ENCODE measurements around the gene GUK1. TPM values are rescaled to one million over a fixed set of nuclear protein-coding genes. Genes with fewer than 3 reads are reported as not detected.
"Not testable (repeated sequence)": the region's sequence is repeated elsewhere in the genome, so short reads cannot be mapped to it uniquely, and the experiment has no call there.

Gene GUK1
- total RNA-seq, 1 donor from 2014 or later, result 235 TPM

GRCh38 chr1:228162286-228163006, 22.4 kb downstream of the GUK1 start:
- no peak for DNase-seq (ENCODE audit: low spot score)

DNA sequence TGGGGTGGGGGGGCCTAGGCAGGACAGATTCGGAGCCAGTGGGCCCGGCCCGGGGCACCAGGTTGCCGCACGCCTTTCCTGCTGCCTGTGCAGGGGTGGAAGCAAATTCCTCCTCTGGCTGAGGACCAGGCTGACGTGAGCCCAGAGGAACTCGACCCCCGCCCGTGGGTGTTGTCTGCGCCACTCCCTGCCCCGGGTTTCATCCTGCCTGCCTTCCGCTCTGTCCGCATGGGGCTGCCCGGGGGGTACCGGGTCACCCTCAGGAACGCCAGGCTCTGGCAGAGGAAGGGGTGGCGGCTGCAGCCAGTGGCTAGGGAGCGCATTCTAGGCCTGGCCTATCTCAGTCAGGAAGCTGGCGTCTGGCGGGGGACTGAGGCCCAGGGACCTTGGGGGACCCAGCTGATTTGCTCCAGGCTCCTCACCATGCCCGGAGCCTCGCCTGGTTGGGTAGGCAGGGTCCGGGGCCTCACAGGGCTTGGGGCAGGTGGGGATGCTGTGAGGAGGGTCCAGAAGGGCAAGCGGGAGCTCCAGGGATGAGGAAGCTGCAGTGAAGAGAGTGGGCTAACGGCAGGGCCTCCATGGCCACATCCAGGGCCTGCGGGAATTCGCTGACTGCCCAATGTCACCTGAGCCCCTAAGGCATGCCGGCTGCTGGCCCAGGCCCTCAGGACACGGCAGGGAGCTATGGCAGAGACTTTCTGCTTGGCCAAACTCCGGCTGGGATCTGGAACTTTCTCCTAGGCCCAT, 23.1 kb downstream of the GUK1 start:
- DNase-seq (ENCODE audit: low spot score), result no peak

GRCh38 chr1:228163776-228164519, 23.9 kb downstream of the GUK1 start:
- no peak for DNase-seq (ENCODE audit: low spot score)

- DNase-seq (ENCODE audit: low spot score), result no peak
Observed at GRCh38 chr1:228164561-228165371, 24.7 kb downstream of the GUK1 start.

GRCh38 chr1:228165372-228166169, 25.5 kb downstream of the GUK1 start, which contains the start of gene IBA57:
IBA57 (plus strand) TSS chr1:228165804; CDS start chr1:228165817, 13 bp downstream.
- DNase-seq (ENCODE audit: low spot score), result peak; percentile 99

GRCh38 chr1:228166170-228166936, 26.3 kb downstream of the GUK1 start:
- DNase-seq (ENCODE audit: low spot score), result peak; percentile 76

- no peak for DNase-seq (ENCODE audit: low spot score)
Observed at GRCh38 chr1:228168563-228169270, 28.6 kb downstream of the GUK1 start.

DNA sequence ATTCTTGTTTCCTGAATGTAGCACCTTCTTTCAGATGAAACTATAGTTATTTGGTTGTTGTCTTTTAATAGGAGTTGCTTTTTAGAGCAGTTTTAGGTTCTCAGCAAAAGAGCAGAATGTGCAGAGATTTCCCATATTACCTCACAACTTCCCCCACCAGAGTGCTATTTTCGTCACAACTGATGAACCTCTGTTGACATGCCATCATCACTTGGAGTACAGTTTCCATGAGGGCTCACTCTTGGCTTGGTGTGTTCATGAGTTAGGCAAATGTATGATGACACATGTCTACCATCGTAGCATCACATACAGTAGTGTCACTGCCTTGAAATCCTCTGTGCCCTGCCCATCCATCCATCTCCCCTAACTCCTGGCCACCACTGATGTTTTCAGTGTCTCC, 29.3 kb downstream of the GUK1 start:
- DNase-seq (ENCODE audit: low spot score), result no peak

GRCh38 chr1:228170666-228171065, 30.6 kb downstream of the GUK1 start:
- no peak for DNase-seq (ENCODE audit: low spot score)

DNA sequence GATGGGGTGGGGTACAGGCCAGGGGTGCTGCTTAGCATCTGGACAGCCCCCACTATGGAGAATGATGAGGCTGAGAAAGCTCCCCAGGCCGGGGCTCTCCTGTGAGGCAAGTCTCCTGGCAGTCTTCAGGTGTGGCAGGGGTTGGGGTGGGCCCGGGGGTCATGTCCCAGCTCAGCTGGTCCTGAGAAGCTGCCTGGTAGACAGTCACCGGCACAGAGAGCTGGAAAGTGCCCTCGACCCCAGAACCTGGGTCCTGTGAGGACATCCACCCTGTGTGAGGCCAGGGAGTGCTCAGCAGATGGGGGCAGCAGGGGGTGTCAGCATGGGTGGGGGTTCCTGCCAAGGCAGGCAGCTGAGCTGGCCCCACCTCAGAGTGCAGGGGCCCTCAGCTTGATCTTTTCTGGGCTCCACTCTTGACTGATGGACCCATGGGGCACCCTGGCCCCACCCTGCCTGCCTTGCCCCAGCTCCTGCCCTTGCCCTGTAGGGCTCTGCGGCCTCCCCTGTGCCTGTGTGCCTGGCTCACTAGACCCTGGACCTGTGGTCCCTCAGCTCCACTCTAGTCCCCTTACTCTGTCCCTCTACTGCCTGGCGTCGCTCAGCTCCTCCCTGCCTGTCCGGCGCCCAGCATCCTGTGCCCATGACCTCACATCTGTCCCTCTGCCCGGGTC, 31.3 kb downstream of the GUK1 start:
- no peak for DNase-seq (ENCODE audit: low spot score)

DNA sequence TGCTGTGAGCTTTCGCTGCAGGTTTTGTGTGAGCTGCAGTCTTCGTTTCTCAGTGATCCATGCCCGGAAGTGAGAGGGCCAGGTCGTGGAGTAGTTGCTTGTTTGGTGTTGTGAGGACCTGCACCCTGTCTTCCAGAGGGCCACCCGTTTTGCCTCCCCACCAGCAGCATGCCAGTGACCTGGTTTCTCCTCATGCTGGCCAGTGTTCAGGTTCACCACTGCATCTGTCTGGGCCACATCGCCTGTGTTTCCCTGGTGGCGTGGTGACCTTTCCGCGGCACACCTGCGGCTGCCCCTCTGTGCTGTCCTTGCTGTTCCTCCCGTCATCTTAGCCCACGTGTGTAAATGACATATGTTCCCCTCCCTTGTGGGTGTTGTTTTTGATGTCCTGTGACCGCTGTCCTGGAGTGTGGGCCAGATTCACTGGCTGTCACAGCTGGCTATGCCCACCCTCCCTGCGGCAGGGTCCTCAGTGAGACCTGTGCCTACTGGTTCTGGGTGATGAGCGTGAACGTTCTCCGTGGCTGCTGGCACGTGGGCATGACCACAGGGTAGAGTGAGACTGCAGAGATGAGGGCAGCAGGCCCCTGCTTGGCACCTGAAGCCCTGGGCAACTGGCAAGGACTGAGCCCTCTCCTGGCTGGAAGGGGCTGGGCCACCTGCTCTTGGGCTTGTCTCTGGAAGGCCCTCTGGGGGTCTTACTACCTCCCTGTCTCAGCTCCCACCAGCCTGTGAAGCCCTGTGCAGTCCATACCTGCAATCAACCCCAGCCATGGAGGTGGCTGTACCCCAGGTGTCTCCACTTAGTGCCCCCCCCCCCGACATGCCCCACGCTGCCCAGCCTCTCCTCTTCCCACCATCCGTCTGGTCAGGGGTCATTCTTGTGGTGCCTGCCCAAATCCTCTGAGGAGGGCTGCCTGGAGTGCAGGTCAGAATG, 32.8 kb downstream of the GUK1 start:
- DNase-seq (ENCODE audit: low spot score), result no peak

GRCh38 chr1:228173528-228174481, 33.7 kb downstream of the GUK1 start:
- not testable (repeated sequence) for DNase-seq (ENCODE audit: low spot score)

GRCh38 chr1:228174482-228175315, 34.6 kb downstream of the GUK1 start:
- no peak for DNase-seq (ENCODE audit: low spot score)

DNA sequence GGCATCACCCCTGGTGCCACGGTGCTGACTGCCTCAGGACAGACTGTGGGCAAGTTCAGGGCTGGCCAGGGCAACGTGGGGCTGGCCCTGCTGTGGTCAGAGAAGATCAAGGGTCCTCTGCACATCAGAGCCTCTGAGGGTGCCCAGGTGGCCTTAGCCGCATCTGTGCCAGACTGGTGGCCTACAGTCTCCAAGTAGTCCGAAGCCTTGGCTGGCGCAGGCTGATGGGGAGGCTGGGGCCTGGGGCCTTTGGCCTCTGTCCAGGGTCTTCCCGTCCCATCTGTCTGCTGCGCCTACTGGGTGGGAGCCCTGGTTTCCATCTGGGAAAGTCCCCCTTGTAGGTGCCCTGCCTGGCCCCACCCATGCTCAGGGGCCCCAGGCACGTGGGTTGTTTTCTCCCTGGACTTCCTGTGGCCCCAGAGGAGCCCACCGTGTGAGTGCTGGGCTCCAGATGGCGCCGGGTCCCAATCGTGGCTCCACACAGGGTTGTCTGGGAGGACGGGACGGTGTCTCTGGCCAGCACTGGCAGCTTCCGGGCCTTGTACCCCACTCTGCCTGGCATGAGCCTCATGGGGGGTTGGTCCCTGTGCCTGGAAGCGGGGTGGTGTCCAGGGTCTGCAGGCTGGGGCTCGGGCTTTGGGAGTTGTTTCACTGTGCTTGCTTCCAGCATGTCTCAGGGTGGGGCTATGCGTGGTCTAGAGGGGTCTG, 35.4 kb downstream of the GUK1 start:
- DNase-seq (ENCODE audit: low spot score), result no peak

DNA sequence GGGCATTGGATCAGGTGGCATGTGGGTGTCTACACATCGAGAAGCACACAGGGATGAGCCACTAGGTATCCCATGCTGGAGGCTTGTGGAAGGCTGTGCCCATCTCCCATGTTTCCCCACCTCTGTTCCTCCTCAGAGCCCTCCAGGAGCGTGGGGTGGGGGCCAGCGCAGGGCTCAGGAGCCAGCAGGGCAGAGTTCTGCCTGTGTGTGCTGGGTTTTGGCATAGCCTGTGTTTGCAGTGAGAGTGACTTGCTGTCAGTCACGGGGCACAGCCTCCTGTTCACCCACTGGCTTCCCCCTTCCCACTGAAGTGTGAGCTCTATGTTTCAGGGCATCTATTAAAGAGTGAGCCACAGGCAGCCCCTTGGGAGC, 35.9 kb downstream of the GUK1 start:
- DNase-seq (ENCODE audit: low spot score), result no peak
